H1 (cell line): ENCODE measurements around the gene SBF2. TPM values are rescaled to one million over a fixed set of nuclear protein-coding genes. Genes with fewer than 3 reads are reported as not detected.

Experiments
- CHD1 ChIP-seq: IDR thresholded peaks from 2 replicates; pipeline ENCODE4 v1.6.1; 2012; ENCODE audit warnings: low read depth, low read length, improper control_type of control experiment
- EZH2 ChIP-seq: fragments of 200-600 bp; sonication (generic); IDR thresholded peaks from 2 replicates; pipeline ENCODE4 v1.7.1; 2012; ENCODE audit warnings: low read depth, mild to moderate bottlenecking, moderate library complexity, low read length, inconsistent platforms; ENCODE audit not compliant: severe bottlenecking
- USF2 ChIP-seq: IDR thresholded peaks from 2 replicates; pipeline ENCODE4 v1.6.1; 2011; ENCODE audit warnings: low read length, improper control_type of control experiment
- polyA plus RNA-seq, 7 experiments: library from polyadenylated mRNA; depleted of rRNA in 3 of 7; stranded (reverse) in 5 of 7; unstranded in 2 of 7; fragments of >200 nt in 5 of 7; fragments of 200-250 nt in 2 of 7; gene quantifications; 1 replicate in 5 of 7; 2 replicates in 1 of 7; 4 replicates in 1 of 7; pipeline versions ENCODE4 v1.2.1 to v1.2.3, GENCODE V29; 2011 to 2013; ENCODE audit warnings: missing spikeins in 2 of 7, mixed read lengths in 2 of 7
- total RNA-seq: library from RNA; stranded (reverse); fragmentation: NEBNext Ultra II Directional; extraction: Animal tissue kit (Norgen Biotek cat#: 25700); gene quantifications from 2 replicates; pipeline ENCODE4 v1.2.1, GENCODE V29; 2021

Gene SBF2
- total and polyA plus RNA-seq, 2 of the 8 experiments (the other 6 are each of a cell fraction or from before 2014, with no cell fraction given), result 36.7 to 50.5 TPM

GRCh38 chr11:9804419-9804902 lies 489.6 kb downstream of the SBF2 start (continued):
- TF ChIP-seq CHD1, result no peak
- no peak for TF ChIP-seq USF2
- TF ChIP-seq EZH2, result no peak
